Suppressor macrophage treated with lipopolysaccharide for 4 hours (primary cell): ENCODE measurements around the gene PTPN23.

Experiments
- DNase-seq: peaks from one replicate; pipeline ENCODE4 v3.0.0-alpha.2; 2020

PTPN23 gene

DNA sequence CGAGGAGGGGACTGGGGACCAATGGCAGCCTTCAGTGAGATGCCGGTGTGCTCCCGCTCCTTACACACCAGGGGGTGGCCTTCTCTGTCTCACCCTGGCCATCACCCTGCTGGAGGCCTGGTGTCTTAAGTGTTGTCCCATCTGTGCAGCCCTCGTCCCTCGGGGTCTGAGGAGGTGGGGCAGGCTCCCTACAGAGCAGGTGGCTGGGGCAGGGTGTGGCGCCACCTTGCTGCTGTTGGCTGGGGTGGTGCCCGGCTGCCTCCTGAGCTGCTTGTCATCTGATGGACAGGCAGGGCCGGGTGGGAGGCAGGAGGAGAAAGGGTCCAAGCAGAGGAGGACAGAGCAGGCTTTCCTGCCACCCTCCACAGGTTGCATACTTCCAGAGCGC is 25.9 kb downstream of the PTPN23 start:
- no peak for DNase-seq

DNA sequence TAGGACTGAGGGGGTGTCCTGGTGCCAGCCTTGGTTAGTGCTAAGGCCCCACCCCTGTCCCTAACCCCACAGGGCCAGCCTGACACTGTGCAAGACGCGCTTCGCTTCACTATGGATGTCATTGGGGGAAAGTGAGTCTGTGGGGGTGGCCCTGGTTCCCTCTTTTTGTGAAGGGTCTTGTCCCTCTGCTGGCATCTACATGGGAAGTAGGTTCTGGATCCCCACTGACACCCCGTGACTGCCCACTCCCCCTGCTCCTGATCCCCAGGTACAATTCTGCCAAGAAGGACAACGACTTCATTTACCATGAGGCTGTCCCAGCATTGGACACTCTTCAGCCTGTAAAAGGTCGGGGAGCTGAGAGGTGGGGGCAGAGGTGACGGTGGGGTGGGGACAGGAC is 26.4 kb downstream of the PTPN23 start:
- DNase-seq: no peak

GRCh38 chr3:47407896-47408838 is 27.3 kb downstream of the PTPN23 start:
- DNase-seq: no peak

DNA sequence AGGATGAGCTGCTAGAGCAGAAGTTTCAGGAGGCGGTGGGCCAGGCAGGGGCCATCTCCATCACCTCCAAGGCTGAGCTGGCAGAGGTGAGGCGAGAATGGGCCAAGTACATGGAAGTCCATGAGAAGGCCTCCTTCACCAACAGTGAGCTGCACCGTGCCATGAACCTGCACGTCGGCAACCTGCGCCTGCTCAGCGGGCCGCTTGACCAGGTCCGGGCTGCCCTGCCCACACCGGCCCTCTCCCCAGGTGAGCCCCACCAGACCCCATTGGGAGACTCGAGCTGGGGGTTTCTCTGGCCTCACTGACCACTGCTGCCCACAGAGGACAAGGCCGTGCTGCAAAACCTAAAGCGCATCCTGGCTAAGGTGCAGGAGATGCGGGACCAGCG is 28.0 kb downstream of the PTPN23 start:
- DNase-seq: no peak

DNA sequence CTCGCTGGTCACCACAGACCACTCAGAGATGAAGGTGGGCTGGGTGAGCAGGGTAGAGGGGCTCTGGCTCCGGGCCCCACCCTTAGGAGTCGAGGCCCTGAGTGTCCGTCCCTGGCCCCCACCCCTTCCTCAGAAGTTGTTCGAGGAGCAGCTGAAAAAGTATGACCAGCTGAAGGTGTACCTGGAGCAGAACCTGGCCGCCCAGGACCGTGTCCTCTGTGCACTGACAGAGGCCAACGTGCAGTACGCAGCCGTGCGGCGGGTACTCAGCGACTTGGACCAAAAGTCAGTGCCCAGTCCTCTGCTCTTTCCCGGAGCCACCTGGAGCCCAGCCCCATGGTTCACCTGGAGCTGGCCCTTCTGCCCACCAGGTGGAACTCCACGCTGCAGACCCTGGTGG is 28.5 kb downstream of the PTPN23 start:
- no peak for DNase-seq

- no peak for DNase-seq
These were observed 29.0 kb downstream of the PTPN23 start for GRCh38 chr3:47409688-47410416.

DNA sequence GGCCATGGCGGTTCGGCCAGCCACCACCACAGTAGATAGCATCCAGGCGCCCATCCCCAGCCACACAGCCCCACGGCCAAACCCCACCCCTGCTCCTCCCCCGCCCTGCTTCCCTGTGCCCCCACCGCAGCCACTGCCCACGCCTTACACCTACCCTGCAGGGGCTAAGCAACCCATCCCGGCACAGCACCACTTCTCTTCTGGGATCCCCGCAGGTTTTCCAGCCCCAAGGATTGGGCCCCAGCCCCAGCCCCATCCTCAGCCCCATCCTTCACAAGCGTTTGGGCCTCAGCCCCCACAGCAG is 29.5 kb downstream of the PTPN23 start:
- DNase-seq: no peak

DNA sequence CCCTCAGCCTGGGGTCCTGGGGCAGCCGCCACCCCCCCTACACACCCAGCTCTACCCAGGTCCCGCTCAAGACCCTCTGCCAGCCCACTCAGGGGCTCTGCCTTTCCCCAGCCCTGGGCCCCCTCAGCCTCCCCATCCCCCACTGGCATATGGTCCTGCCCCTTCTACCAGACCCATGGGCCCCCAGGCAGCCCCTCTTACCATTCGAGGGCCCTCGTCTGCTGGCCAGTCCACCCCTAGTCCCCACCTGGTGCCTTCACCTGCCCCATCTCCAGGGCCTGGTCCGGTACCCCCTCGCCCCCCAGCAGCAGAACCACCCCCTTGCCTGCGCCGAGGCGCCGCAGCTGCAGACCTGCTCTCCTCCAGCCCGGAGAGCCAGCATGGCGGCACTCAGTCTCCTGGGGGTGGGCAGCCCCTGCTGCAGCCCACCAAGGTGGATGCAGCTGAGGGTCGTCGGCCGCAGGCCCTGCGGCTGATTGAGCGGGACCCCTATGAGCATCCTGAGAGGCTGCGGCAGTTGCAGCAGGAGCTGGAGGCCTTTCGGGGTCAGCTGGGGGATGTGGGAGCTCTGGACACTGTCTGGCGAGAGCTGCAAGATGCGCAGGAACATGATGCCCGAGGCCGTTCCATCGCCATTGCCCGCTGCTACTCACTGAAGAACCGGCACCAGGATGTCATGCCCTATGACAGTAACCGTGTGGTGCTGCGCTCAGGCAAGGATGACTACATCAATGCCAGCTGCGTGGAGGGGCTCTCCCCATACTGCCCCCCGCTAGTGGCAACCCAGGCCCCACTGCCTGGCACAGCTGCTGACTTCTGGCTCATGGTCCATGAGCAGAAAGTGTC is 30.2 kb downstream of the PTPN23 start:
- DNase-seq: no peak

DNA sequence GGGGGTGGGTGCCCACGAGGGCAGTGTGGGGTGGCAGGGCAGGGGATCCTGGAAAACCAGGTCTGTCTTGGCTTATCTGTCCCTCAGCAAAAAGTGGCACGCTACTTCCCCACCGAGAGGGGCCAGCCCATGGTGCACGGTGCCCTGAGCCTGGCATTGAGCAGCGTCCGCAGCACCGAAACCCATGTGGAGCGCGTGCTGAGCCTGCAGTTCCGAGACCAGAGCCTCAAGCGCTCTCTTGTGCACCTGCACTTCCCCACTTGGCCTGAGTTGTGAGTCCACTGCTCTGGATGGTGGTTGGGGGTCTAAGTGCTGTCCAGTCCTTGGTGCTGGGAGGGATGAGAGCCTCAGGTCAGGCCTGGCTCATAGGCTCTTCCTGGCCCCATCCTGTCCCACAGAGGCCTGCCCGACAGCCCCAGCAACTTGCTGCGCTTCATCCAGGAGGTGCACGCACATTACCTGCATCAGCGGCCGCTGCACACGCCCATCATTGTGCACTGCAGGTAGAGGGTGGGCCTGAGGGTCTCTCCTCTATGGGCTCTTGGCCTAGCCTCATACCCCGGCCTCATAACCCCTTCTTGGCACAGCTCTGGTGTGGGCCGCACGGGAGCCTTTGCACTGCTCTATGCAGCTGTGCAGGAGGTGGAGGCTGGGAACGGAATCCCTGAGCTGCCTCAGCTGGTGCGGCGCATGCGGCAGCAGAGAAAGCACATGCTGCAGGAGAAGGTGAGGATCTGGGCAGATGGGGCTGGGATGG is 31.1 kb downstream of the PTPN23 start:
- no peak for DNase-seq

- no peak for DNase-seq
These were observed 31.6 kb downstream of the PTPN23 start for GRCh38 chr3:47412453-47412756.

GRCh38 chr3:47412842-47413520 is 32.2 kb downstream of the PTPN23 start:
- DNase-seq: no peak

- no peak for DNase-seq
These were observed 32.9 kb downstream of the PTPN23 start for GRCh38 chr3:47413751-47414150.

DNA sequence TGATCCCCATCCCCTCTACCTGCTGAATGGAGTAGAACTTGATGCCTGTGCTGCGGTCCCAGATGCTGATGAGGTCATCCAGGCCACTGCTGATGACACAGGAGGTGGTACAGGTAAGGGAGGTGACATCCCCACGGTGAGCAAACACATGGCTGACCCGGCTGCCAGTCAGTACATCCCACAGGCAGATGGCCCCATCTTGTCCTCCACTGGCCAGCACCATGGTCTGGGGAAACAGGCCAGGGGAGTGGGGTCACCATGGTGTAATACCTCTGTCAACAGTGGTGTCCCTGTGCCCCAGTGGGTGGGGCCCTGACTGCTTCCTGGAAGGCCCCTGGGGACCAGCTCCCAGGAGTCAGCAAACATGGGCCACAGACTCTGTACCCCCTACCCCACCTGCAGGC is 33.3 kb downstream of the PTPN23 start:
- DNase-seq: no peak

- DNase-seq: no peak
These were observed 34.1 kb downstream of the PTPN23 start for GRCh38 chr3:47414666-47415587.

GRCh38 chr3:47416041-47416440 is 35.2 kb downstream of the PTPN23 start:
- no peak for DNase-seq

GRCh38 chr3:47418167-47419082 is 37.6 kb downstream of the PTPN23 start:
- DNase-seq: no peak

GRCh38 chr3:47419083-47420043 is 38.5 kb downstream of the PTPN23 start:
- no peak for DNase-seq

GRCh38 chr3:47420044-47420430 is 39.2 kb downstream of the PTPN23 start:
- DNase-seq: no peak
